HEK293 (cell line): ENCODE data around the gene GPRC5D.

ENCODE experiments used
- KLF10 ChIP-seq: fragments of 450-650 bp; IDR thresholded peaks from 2 replicates; pipeline ENCODE4 v1.5.1; 2018; ENCODE audit warnings: missing biosample characterization, mild to moderate bottlenecking, missing genetic modification characterization
- MYNN ChIP-seq: fragments of 450-650 bp; formaldehyde crosslinking; IDR thresholded peaks from 2 replicates; pipeline ENCODE4 v1.5.1; 2016; ENCODE audit warnings: missing biosample characterization, missing genetic modification characterization, borderline replicate concordance
- OVOL3 ChIP-seq: fragments of 450-650 bp; formaldehyde crosslinking; IDR thresholded peaks from 2 replicates; pipeline ENCODE4 v1.5.1; 2016; ENCODE audit warnings: missing biosample characterization, missing genetic modification characterization
- SP7 ChIP-seq: fragments of 450-650 bp; formaldehyde crosslinking; IDR thresholded peaks from 2 replicates; pipeline ENCODE4 v1.5.1; 2016; ENCODE audit warnings: missing biosample characterization, missing genetic modification characterization
- ZBTB1 ChIP-seq: fragments of 450-650 bp; formaldehyde crosslinking; IDR thresholded peaks from 2 replicates; pipeline ENCODE4 v1.5.1; 2016; ENCODE audit warnings: missing biosample characterization, missing genetic modification characterization
- ZBTB6 ChIP-seq: fragments of 450-650 bp; formaldehyde crosslinking; IDR thresholded peaks from 2 replicates; pipeline ENCODE4 v1.5.1; 2017; ENCODE audit warnings: missing biosample characterization, missing genetic modification characterization
- ZFP69B ChIP-seq: fragments of 450-650 bp; formaldehyde crosslinking; IDR thresholded peaks from 2 replicates; pipeline ENCODE4 v1.5.1; 2016; ENCODE audit warnings: missing biosample characterization, missing genetic modification characterization
- ZNF114 ChIP-seq: fragments of 450-650 bp; formaldehyde crosslinking; IDR thresholded peaks from 2 replicates; pipeline ENCODE4 v1.5.0; 2017; ENCODE audit warnings: missing biosample characterization, missing genetic modification characterization
- ZNF132 ChIP-seq: fragments of 450-650 bp; formaldehyde crosslinking; IDR thresholded peaks from 2 replicates; pipeline ENCODE4 v1.5.1; 2017; ENCODE audit warnings: missing biosample characterization, missing genetic modification characterization, borderline replicate concordance
- ZNF146 ChIP-seq: fragments of 450-650 bp; formaldehyde crosslinking; IDR thresholded peaks from 2 replicates; pipeline ENCODE4 v1.5.1; 2016; ENCODE audit warnings: missing biosample characterization, missing genetic modification characterization
- ZNF169 ChIP-seq: fragments of 450-650 bp; formaldehyde crosslinking; IDR thresholded peaks from 2 replicates; pipeline ENCODE4 v1.5.1; 2016; ENCODE audit warnings: missing biosample characterization, missing genetic modification characterization
- ZNF175 ChIP-seq: fragments of 450-650 bp; formaldehyde crosslinking; IDR thresholded peaks from 2 replicates; pipeline ENCODE4 v1.5.1; 2016; ENCODE audit warnings: missing biosample characterization, missing genetic modification characterization
- ZNF2 ChIP-seq: fragments of 450-650 bp; formaldehyde crosslinking; IDR thresholded peaks from 2 replicates; pipeline ENCODE4 v1.5.1; 2016; ENCODE audit warnings: missing biosample characterization, missing genetic modification characterization
- ZNF26 ChIP-seq: fragments of 450-650 bp; formaldehyde crosslinking; IDR thresholded peaks from 2 replicates; pipeline ENCODE4 v1.5.1; 2016; ENCODE audit warnings: missing biosample characterization, missing genetic modification characterization
- ZNF324 ChIP-seq: fragments of 450-650 bp; formaldehyde crosslinking; IDR thresholded peaks from 2 replicates; pipeline ENCODE4 v1.5.1; 2016; ENCODE audit warnings: missing biosample characterization, missing genetic modification characterization
- ZNF350 ChIP-seq: fragments of 450-650 bp; formaldehyde crosslinking; IDR thresholded peaks from 2 replicates; pipeline ENCODE4 v1.5.0; 2017; ENCODE audit warnings: missing biosample characterization, mild to moderate bottlenecking, missing genetic modification characterization
- ZNF391 ChIP-seq: fragments of 450-650 bp; formaldehyde crosslinking; IDR thresholded peaks from 2 replicates; pipeline ENCODE4 v1.5.1; 2016; ENCODE audit warnings: low read depth, missing biosample characterization, missing genetic modification characterization, borderline replicate concordance
- ZNF394 ChIP-seq: fragments of 450-650 bp; formaldehyde crosslinking; IDR thresholded peaks from 2 replicates; pipeline ENCODE4 v1.5.1; 2016; ENCODE audit warnings: missing biosample characterization, missing genetic modification characterization, mild to moderate bottlenecking, moderate library complexity, borderline replicate concordance
- ZNF561 ChIP-seq: fragments of 450-650 bp; IDR thresholded peaks from 2 replicates; pipeline ENCODE4 v1.5.1; 2018; ENCODE audit warnings: missing biosample characterization, missing genetic modification characterization, borderline replicate concordance
- ZNF707 ChIP-seq: fragments of 450-650 bp; formaldehyde crosslinking; IDR thresholded peaks from 2 replicates; pipeline ENCODE4 v1.5.1; 2016; ENCODE audit warnings: missing biosample characterization, missing genetic modification characterization
- ZNF76 ChIP-seq: fragments of 450-650 bp; formaldehyde crosslinking; IDR thresholded peaks from 2 replicates; pipeline ENCODE4; 2016; ENCODE audit warnings: low read depth, missing biosample characterization, missing genetic modification characterization, borderline replicate concordance
- ZNF776 ChIP-seq: fragments of 450-650 bp; formaldehyde crosslinking; IDR thresholded peaks from 2 replicates; pipeline ENCODE4 v1.5.0; 2017; ENCODE audit warnings: missing biosample characterization, missing genetic modification characterization, borderline replicate concordance
- ZNF791 ChIP-seq: fragments of 450-650 bp; formaldehyde crosslinking; IDR thresholded peaks from 2 replicates; pipeline ENCODE4 v1.5.1; 2016; ENCODE audit warnings: missing biosample characterization, missing genetic modification characterization
- TF ChIP-seq, protein P1 (sequence below): fragments of 450-650 bp; formaldehyde crosslinking; IDR thresholded peaks from 2 replicates; pipeline ENCODE4 v1.5.1; 2016; ENCODE audit warnings: missing biosample characterization, missing genetic modification characterization
- TF ChIP-seq, protein P2 (sequence below): fragments of 450-650 bp; formaldehyde crosslinking; IDR thresholded peaks from 2 replicates; pipeline ENCODE4 v1.5.1; 2017; ENCODE audit warnings: missing biosample characterization, missing genetic modification characterization
- TF ChIP-seq, protein P3 (sequence below): fragments of 450-650 bp; formaldehyde crosslinking; IDR thresholded peaks from 2 replicates; pipeline ENCODE4 v1.5.1; 2017; ENCODE audit warnings: missing biosample characterization, missing genetic modification characterization
- TF ChIP-seq, protein P4 (sequence below): fragments of 450-650 bp; formaldehyde crosslinking; IDR thresholded peaks from 2 replicates; pipeline ENCODE4 v1.5.1; 2016; ENCODE audit warnings: missing biosample characterization, missing genetic modification characterization

Gene GPRC5D

DNA sequence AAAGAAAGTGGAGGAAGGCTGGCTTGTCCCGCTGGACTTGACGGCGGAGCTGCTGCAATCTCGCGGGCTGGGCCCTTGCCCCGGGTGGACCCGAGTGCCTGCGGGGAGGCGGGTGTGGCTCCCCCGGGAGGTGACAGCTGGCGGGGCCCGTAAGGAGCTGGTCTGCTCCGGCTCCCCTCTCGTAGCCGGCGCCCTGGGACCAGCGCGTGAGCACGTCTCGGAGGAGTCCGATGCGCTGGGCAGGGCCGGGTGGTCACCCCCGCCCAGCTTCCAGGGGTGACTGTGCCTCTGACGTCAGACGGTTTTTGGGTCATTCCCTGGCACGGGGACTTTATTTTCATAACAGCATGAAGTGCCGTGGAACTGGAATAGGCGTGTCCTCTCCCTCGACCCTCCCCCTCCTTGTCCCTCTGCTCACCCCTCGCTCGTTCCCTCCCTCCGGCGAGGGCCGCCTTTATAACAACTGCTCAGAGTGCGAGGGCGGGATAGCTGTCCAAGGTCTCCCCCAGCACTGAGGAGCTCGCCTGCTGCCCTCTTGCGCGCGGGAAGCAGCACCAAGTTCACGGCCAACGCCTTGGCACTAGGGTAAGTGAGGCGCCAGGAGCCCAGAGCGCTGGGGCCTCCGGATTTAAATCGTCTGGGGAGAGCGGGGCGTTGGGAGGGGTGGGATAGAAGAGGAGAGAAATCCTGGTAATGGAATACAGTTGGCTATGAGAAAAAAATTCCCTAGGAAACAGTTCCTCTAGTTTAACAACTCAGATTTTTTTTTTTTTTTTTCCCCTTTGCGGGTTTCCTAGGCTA is 60.7 kb downstream of the GPRC5D start, which contains the start of gene GPRC5A (continued):
- 0 out of 2 replicates have a peak, but pooled peaks have one; percentile 27 for TF ChIP-seq ZNF391
- TF ChIP-seq ZNF394 (tag by site-specific recombination), result peak; percentile 52; the same call in 1 of the 2 replicates
- TF ChIP-seq KLF10 (tag by site-specific recombination), result peak; percentile 67
- TF ChIP-seq, protein P1, sequence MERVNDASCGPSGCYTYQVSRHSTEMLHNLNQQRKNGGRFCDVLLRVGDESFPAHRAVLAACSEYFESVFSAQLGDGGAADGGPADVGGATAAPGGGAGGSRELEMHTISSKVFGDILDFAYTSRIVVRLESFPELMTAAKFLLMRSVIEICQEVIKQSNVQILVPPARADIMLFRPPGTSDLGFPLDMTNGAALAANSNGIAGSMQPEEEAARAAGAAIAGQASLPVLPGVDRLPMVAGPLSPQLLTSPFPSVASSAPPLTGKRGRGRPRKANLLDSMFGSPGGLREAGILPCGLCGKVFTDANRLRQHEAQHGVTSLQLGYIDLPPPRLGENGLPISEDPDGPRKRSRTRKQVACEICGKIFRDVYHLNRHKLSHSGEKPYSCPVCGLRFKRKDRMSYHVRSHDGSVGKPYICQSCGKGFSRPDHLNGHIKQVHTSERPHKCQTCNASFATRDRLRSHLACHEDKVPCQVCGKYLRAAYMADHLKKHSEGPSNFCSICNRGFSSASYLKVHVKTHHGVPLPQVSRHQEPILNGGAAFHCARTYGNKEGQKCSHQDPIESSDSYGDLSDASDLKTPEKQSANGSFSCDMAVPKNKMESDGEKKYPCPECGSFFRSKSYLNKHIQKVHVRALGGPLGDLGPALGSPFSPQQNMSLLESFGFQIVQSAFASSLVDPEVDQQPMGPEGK (tag by site-specific recombination), result peak; percentile 96
- TF ChIP-seq ZNF561, result peak; percentile 65; the same call in 1 of the 2 replicates
- TF ChIP-seq ZNF26 (tag by site-specific recombination), result no peak
- TF ChIP-seq OVOL3 (tag by site-specific recombination), result 0 out of 2 replicates have a peak, but pooled peaks have one; percentile 10
- no peak for TF ChIP-seq ZNF114 (tag by site-specific recombination)
- no peak for TF ChIP-seq ZNF776 (tag by site-specific recombination)
- TF ChIP-seq, protein P2, sequence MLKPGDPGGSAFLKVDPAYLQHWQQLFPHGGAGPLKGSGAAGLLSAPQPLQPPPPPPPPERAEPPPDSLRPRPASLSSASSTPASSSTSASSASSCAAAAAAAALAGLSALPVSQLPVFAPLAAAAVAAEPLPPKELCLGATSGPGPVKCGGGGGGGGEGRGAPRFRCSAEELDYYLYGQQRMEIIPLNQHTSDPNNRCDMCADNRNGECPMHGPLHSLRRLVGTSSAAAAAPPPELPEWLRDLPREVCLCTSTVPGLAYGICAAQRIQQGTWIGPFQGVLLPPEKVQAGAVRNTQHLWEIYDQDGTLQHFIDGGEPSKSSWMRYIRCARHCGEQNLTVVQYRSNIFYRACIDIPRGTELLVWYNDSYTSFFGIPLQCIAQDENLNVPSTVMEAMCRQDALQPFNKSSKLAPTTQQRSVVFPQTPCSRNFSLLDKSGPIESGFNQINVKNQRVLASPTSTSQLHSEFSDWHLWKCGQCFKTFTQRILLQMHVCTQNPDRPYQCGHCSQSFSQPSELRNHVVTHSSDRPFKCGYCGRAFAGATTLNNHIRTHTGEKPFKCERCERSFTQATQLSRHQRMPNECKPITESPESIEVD (tag by site-specific recombination), result no peak
- TF ChIP-seq MYNN (tag by site-specific recombination), result peak; percentile 25; the same call in 1 of the 2 replicates
- TF ChIP-seq ZNF2 (tag by site-specific recombination), result 0 out of 2 replicates have a peak, but pooled peaks have one; percentile 45
- TF ChIP-seq ZNF146 (tag by site-specific recombination), result no peak
- TF ChIP-seq ZNF132, result no peak
- peak; percentile 67 for TF ChIP-seq ZFP69B (tag by site-specific recombination)
- no peak for TF ChIP-seq ZNF350 (tag by site-specific recombination)
- peak; percentile 32; the same call in 1 of the 2 replicates for TF ChIP-seq ZNF76 (tag by site-specific recombination)
- TF ChIP-seq ZBTB1, result no peak
- peak; percentile 91 for TF ChIP-seq SP7 (tag by site-specific recombination)
- no peak for TF ChIP-seq ZNF169 (tag by site-specific recombination)
- TF ChIP-seq, protein P3, sequence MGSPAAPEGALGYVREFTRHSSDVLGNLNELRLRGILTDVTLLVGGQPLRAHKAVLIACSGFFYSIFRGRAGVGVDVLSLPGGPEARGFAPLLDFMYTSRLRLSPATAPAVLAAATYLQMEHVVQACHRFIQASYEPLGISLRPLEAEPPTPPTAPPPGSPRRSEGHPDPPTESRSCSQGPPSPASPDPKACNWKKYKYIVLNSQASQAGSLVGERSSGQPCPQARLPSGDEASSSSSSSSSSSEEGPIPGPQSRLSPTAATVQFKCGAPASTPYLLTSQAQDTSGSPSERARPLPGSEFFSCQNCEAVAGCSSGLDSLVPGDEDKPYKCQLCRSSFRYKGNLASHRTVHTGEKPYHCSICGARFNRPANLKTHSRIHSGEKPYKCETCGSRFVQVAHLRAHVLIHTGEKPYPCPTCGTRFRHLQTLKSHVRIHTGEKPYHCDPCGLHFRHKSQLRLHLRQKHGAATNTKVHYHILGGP (tag by site-specific recombination), result no peak
- TF ChIP-seq ZNF707, result no peak
- TF ChIP-seq ZNF791, result no peak
- TF ChIP-seq, protein P4, sequence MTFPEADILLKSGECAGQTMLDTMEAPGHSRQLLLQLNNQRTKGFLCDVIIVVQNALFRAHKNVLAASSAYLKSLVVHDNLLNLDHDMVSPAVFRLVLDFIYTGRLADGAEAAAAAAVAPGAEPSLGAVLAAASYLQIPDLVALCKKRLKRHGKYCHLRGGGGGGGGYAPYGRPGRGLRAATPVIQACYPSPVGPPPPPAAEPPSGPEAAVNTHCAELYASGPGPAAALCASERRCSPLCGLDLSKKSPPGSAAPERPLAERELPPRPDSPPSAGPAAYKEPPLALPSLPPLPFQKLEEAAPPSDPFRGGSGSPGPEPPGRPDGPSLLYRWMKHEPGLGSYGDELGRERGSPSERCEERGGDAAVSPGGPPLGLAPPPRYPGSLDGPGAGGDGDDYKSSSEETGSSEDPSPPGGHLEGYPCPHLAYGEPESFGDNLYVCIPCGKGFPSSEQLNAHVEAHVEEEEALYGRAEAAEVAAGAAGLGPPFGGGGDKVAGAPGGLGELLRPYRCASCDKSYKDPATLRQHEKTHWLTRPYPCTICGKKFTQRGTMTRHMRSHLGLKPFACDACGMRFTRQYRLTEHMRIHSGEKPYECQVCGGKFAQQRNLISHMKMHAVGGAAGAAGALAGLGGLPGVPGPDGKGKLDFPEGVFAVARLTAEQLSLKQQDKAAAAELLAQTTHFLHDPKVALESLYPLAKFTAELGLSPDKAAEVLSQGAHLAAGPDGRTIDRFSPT (tag by site-specific recombination), result peak; percentile 89
- TF ChIP-seq ZNF324 (tag by site-specific recombination), result peak; percentile 74; the same call in 1 of the 2 replicates
- TF ChIP-seq ZBTB6 (tag by site-specific recombination), result no peak; the same call in none of the 2 replicates
- TF ChIP-seq ZNF175 (tag by site-specific recombination), result no peak
